ENCODE data around the gene PARD6B.

- no peak for TF ChIP-seq RXRA (CRISPR knock-in tag; IDR thresholded peaks at IDR 0.05)
- TF ChIP-seq, protein P1, sequence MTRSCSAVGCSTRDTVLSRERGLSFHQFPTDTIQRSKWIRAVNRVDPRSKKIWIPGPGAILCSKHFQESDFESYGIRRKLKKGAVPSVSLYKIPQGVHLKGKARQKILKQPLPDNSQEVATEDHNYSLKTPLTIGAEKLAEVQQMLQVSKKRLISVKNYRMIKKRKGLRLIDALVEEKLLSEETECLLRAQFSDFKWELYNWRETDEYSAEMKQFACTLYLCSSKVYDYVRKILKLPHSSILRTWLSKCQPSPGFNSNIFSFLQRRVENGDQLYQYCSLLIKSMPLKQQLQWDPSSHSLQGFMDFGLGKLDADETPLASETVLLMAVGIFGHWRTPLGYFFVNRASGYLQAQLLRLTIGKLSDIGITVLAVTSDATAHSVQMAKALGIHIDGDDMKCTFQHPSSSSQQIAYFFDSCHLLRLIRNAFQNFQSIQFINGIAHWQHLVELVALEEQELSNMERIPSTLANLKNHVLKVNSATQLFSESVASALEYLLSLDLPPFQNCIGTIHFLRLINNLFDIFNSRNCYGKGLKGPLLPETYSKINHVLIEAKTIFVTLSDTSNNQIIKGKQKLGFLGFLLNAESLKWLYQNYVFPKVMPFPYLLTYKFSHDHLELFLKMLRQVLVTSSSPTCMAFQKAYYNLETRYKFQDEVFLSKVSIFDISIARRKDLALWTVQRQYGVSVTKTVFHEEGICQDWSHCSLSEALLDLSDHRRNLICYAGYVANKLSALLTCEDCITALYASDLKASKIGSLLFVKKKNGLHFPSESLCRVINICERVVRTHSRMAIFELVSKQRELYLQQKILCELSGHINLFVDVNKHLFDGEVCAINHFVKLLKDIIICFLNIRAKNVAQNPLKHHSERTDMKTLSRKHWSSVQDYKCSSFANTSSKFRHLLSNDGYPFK (CRISPR knock-in tag; IDR thresholded peaks at IDR 0.05; ENCODE audit: borderline replicate concordance) = no peak
- TF ChIP-seq PCBP2 (optimal IDR thresholded peaks at IDR 0.05; ENCODE audit: low read depth, low read length, poor library complexity, severe bottlenecking) = no peak
Observed at GRCh38 chr20:50737352-50737751, 6.0 kb downstream of the PARD6B start.

Measured in HepG2 (cell line).